Hepatocyte (in vitro differentiated cells): ENCODE data around the gene CORO2B. TPM values are rescaled to one million over a fixed set of nuclear protein-coding genes. Genes with fewer than 3 reads are reported as not detected.

ENCODE experiments used
- DNase-seq: peaks from one replicate; pipeline ENCODE4 v3.0.0-alpha.2; 2016; ENCODE audit warnings: low spot score
- H2AFZ ChIP-seq: fragments of 200-600 bp; sonication (generic); 2 replicates; pipeline ENCODE4 v1.6.0; 2016; ENCODE audit warnings: antibody characterized with exemption, mild to moderate bottlenecking
- H3K27ac ChIP-seq: fragments of 200-600 bp; sonication (generic); 2 replicates; pipeline ENCODE4 v1.5.1; 2016; ENCODE audit warnings: mild to moderate bottlenecking
- H3K27me3 ChIP-seq: fragments of 200-600 bp; sonication (generic); 2 replicates; pipeline ENCODE4 v1.6.1; 2016
- H3K36me3 ChIP-seq: fragments of 200-600 bp; sonication (generic); replicated peaks from 2 replicates; pipeline ENCODE4 v1.5.1; 2016; ENCODE audit warnings: low read depth; ENCODE audit not compliant: insufficient read depth
- H3K4me1 ChIP-seq: fragments of 200-600 bp; sonication (generic); 2 replicates; pipeline ENCODE4 v1.5.1; 2016; ENCODE audit warnings: mild to moderate bottlenecking, moderate library complexity; ENCODE audit not compliant: insufficient read depth
- H3K4me2 ChIP-seq: fragments of 200-600 bp; sonication (generic); 2 replicates; pipeline ENCODE4 v1.6.0; 2016
- H3K4me3 ChIP-seq: fragments of 200-600 bp; sonication (generic); 2 replicates; pipeline ENCODE4 v1.5.1; 2016; ENCODE audit warnings: mild to moderate bottlenecking
- H3K79me2 ChIP-seq: fragments of 200-600 bp; sonication (generic); 2 replicates; pipeline ENCODE4 v1.6.0; 2017; ENCODE audit warnings: mild to moderate bottlenecking
- H3K9me2 ChIP-seq: fragments of 200-600 bp; sonication (generic); replicated peaks from 2 replicates; pipeline ENCODE4 v1.6.0; 2017; ENCODE audit warnings: mild to moderate bottlenecking; ENCODE audit not compliant: insufficient read depth
- H3K9me3 ChIP-seq: fragments of 200-600 bp; sonication (generic); 2 replicates; pipeline ENCODE4 v1.5.1; 2016; ENCODE audit warnings: low read depth, mild to moderate bottlenecking
- H4K20me1 ChIP-seq: fragments of 200-600 bp; sonication (generic); 2 replicates; pipeline ENCODE4 v1.6.0; 2016; ENCODE audit warnings: mild to moderate bottlenecking; ENCODE audit not compliant: insufficient read depth, poor library complexity, severe bottlenecking
- EZH2 ChIP-seq: fragments of 200-600 bp; sonication (generic); IDR thresholded peaks from 2 replicates; pipeline ENCODE4 v1.6.1; 2016; ENCODE audit warnings: antibody characterized with exemption, mild to moderate bottlenecking, borderline replicate concordance
- EZH2phosphoT487 ChIP-seq: fragments of 200-600 bp; sonication (generic); IDR thresholded peaks from one replicate; pipeline ENCODE4 v1.6.1; 2018; ENCODE audit warnings: antibody characterized with exemption, mild to moderate bottlenecking, low read depth, moderate library complexity; ENCODE audit not compliant: unreplicated experiment, severe bottlenecking
- WGBS: methylation state at CpG from one replicate; pipeline ENCODE4 v1.1.6; 2016; ENCODE audit warnings: low lambda C conversion rate; ENCODE audit errors: missing lambda C conversion rate; 5-methylcytosine and 5-hydroxymethylcytosine counted together
- polyA plus RNA-seq: library from polyadenylated mRNA; unstranded; fragments of >200 nt; fragmentation: Nextera tagmentation; extraction: Ambion mirVana; gene quantifications from 2 replicates; pipeline ENCODE4 v1.2.1, GENCODE V29; 2016
- total RNA-seq: library from RNA; depleted of rRNA; stranded (reverse); fragments of >200 nt; gene quantifications from 2 replicates; pipeline ENCODE4 v1.2.3, GENCODE V29; 2014
- TF ChIP-seq, protein P1 (sequence below): fragments of 200-600 bp; sonication (generic); IDR thresholded peaks from 2 replicates; pipeline ENCODE4 v1.5.1; 2016; ENCODE audit warnings: antibody characterized with exemption, mild to moderate bottlenecking; ENCODE audit not compliant: poor library complexity

The CORO2B gene
- total and polyA plus RNA-seq, 2 experiments from 2014 or later: 2.9 to 5.1 TPM

DNA sequence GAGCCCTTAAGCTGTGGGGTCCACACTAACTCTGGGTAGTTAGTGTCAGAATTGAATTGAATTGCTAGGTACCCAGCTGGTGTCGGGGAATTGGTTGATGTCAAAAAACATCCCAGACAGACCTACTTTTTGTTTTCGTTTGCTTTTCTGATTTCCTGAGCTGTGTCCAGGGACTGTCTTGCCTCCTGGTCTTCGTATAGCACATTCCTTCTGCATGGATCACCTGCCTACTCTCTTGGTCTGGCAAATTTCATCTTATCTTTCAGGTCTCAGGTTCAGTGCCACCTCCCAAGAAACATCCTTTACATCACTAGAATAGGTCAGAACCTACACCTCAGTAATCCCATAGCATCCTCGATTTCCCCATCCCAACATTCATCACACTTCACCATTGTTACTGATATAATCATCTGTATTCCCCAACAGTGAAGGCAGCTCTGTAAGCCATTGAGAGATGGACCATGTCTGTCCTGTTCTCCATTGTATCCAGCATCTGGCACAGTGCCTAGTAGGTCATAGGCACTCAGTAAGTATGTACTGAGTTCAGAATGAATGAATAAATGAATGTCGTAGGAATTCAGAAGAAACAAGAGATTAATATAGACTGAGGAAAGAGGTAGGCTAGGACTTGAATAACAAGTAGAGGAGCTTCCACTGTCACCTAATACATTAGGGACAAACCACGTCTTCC is 160.7 kb downstream of the CORO2B start:
- H3K36me3 ChIP-seq: no peaks in the 10 kb centered on the region
- no peaks in the 10 kb centered on the region for H3K9me2 ChIP-seq
- H3K9me3 ChIP-seq: no peaks in the 10 kb centered on the region
- H3K79me2 ChIP-seq: no peaks in the 10 kb centered on the region
- no peaks in the 10 kb centered on the region for H3K27me3 ChIP-seq
- TF ChIP-seq, protein P1, sequence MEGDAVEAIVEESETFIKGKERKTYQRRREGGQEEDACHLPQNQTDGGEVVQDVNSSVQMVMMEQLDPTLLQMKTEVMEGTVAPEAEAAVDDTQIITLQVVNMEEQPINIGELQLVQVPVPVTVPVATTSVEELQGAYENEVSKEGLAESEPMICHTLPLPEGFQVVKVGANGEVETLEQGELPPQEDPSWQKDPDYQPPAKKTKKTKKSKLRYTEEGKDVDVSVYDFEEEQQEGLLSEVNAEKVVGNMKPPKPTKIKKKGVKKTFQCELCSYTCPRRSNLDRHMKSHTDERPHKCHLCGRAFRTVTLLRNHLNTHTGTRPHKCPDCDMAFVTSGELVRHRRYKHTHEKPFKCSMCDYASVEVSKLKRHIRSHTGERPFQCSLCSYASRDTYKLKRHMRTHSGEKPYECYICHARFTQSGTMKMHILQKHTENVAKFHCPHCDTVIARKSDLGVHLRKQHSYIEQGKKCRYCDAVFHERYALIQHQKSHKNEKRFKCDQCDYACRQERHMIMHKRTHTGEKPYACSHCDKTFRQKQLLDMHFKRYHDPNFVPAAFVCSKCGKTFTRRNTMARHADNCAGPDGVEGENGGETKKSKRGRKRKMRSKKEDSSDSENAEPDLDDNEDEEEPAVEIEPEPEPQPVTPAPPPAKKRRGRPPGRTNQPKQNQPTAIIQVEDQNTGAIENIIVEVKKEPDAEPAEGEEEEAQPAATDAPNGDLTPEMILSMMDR: no peak
- no peak for TF ChIP-seq EZH2phosphoT487
- TF ChIP-seq EZH2: no peak
- H3K4me1 ChIP-seq: peaks cover 6% of the 10 kb centered on the region
- H3K4me3 ChIP-seq: no peak overlapping the region
- 65% methylated on average over 6 of the region's 6 CpGs for WGBS
- DNase-seq: no peak
- no peaks in the 10 kb centered on the region for H4K20me1 ChIP-seq
- no peak overlapping the region for H3K4me2 ChIP-seq
- H2AFZ ChIP-seq: no peak overlapping the region
- no peak overlapping the region for H3K27ac ChIP-seq

DNA sequence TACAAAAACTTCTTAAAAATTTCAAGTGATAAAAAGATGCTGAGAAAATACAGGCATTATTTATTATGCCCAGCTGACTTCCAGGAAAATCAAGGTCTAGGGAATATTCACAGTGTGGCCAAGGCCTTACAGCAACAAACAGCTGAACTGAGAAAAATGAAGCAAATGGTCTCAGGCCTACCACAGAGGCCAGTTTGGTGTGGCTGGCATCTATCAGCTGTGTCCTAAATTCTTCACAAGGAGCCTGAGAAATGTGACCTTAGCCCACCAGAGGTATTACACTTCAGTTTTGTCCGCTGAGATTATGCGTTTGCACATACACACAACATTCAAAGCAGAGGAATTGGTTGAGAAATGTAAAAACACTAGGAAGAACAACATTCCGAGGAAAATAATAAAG is 164.5 kb downstream of the CORO2B start:
- H4K20me1 ChIP-seq: no peaks in the 10 kb centered on the region
- no peaks in the 10 kb centered on the region for H3K79me2 ChIP-seq
- H3K9me2 ChIP-seq: no peaks in the 10 kb centered on the region
- no peaks in the 10 kb centered on the region for H3K9me3 ChIP-seq
- no peak overlapping the region for H3K4me3 ChIP-seq
- no peak for TF ChIP-seq EZH2
- TF ChIP-seq, protein P1: no peak
- TF ChIP-seq EZH2phosphoT487: no peak
- no peak overlapping the region for H3K4me2 ChIP-seq
- 89% methylated on average over 3 of the region's 3 CpGs for WGBS
- H3K27ac ChIP-seq: no peak overlapping the region
- DNase-seq: no peak
- H3K27me3 ChIP-seq: no peaks in the 10 kb centered on the region
- H3K4me1 ChIP-seq: no peaks in the 10 kb centered on the region
- H2AFZ ChIP-seq: no peak overlapping the region
- H3K36me3 ChIP-seq: no peaks in the 10 kb centered on the region

DNA sequence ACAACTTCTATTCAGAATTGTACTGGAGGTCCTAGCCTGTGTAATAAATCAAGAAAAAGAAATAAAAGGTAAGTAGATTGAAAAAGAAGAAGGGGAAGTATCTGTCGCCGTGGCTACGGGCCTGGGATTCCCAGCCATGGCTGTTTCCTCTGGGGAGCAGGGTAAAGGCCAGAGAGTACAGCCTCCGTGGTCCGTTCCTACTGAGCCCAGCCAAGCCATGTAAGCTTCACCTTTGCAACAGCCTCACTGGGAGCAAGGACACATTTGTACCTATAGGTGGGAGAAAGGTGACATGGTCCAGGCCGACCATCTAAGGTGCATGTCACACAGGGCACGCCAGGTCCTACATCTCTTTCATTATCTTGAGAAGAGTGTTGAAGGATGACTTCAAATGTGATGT is 170.6 kb downstream of the CORO2B start:
- Histone ChIP-seq H3K36me3 (no peaks in the 10 kb centered on the region), H3K4me3 (no peak overlapping the region), H3K27ac (no peak overlapping the region), H4K20me1 (no peaks in the 10 kb centered on the region), H3K27me3 (no peaks in the 10 kb centered on the region), H3K9me3 (no peaks in the 10 kb centered on the region), H3K9me2 (no peaks in the 10 kb centered on the region), H3K79me2 (no peaks in the 10 kb centered on the region), H2AFZ (no peak overlapping the region), H3K4me1 (no peaks in the 10 kb centered on the region), H3K4me2 (no peak overlapping the region)
- 90% methylated on average over 7 of the region's 7 CpGs for WGBS
- TF ChIP-seq, protein P1: no peak
- TF ChIP-seq EZH2phosphoT487: no peak
- TF ChIP-seq EZH2: no peak
- no peak for DNase-seq

DNA sequence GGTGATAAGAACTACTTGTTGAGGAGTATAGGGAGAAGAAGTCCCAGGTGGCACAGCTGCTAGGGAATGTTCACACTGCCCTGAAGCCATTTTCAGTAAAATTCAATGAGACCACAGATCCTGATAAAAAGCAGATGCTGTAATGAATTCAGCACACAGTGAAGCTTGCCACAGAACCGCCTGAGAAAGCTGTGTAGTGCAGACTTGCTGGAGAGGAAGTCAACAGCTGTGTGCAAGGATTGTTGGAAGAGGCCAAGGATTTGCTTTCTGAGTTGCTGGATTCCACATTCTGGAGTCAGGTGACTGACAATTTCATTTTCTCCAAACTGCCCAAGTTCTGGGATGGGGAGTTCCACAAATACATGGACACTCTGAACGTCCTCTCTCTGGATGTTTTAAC is 171.0 kb downstream of the CORO2B start:
- no peaks in the 10 kb centered on the region for H3K27me3 ChIP-seq
- H3K36me3 ChIP-seq: no peaks in the 10 kb centered on the region
- no peaks in the 10 kb centered on the region for H4K20me1 ChIP-seq
- H3K79me2 ChIP-seq: no peaks in the 10 kb centered on the region
- H3K9me3 ChIP-seq: no peaks in the 10 kb centered on the region
- TF ChIP-seq EZH2phosphoT487 (no peak), EZH2 (no peak)
- TF ChIP-seq, protein P1: no peak
- no peak for DNase-seq
- no peak overlapping the region for H3K4me2 ChIP-seq
- H3K4me3 ChIP-seq: no peak overlapping the region
- WGBS: 65% methylated on average over 2 of the region's 2 CpGs
- no peaks in the 10 kb centered on the region for H3K9me2 ChIP-seq
- H2AFZ ChIP-seq: no peak overlapping the region
- H3K27ac ChIP-seq: no peak overlapping the region
- no peaks in the 10 kb centered on the region for H3K4me1 ChIP-seq
